Ascending aorta (tissue), 2 donors: ENCODE results near the gene KIRREL3. TPM values are rescaled to one million over a fixed set of nuclear protein-coding genes. Genes with fewer than 3 reads are reported as not detected.

Source experiments
- DNase-seq, 2 donors: peaks; one replicate each; pipeline ENCODE4 v3.0.0-alpha.2; 2019; ENCODE audit warnings: low spot score in 2 of 2
- H3K27ac ChIP-seq, 2 donors: fragments of 200-600 bp; sonication (generic); one replicate each; pipeline ENCODE4 v1.5.1; 2016 to 2017; ENCODE audit warnings: mild to moderate bottlenecking in 1 of 2
- H3K27me3 ChIP-seq: fragments of 200-600 bp; sonication (generic); one replicate; pipeline ENCODE4 v1.5.1; 2017
- H3K36me3 ChIP-seq, 2 donors: fragments of 200-600 bp; sonication (generic); one replicate each; pipeline ENCODE4 v1.5.1; 2016
- H3K4me1 ChIP-seq, 2 donors: fragments of 200-600 bp; sonication (generic); one replicate each; pipeline ENCODE4 v1.5.1; 2016 to 2017; ENCODE audit warnings: mild to moderate bottlenecking in 1 of 2
- H3K4me3 ChIP-seq, 2 donors: fragments of 200-600 bp; sonication (generic); one replicate each; pipeline ENCODE4 v1.5.1; 2016 to 2017; ENCODE audit warnings: mild to moderate bottlenecking in 1 of 2
- H3K9me3 ChIP-seq, 2 donors: fragments of 200-600 bp; sonication (generic); one replicate each; pipeline ENCODE4 v1.5.1; 2016
- intact Hi-C: fragments of 100-400 bp; cut with DNase I; formaldehyde crosslinking; loops from one replicate; pipeline ENCODE4 v1.15.1; 2023
- total RNA-seq: library from RNA; depleted of rRNA; stranded (reverse); fragments of >200 nt; gene quantifications from one replicate; pipeline ENCODE4 v1.1.0, GENCODE V29; 2016
- TF ChIP-seq, protein P1 (sequence below), 3 experiments: fragments of 200-600 bp in 2 of 3; fragments of 450-650 bp in 1 of 3; sonication (generic) in 2 of 3; IDR thresholded peaks; one replicate each; pipeline ENCODE4 v1.5.1; 2016 to 2019; ENCODE audit warnings: antibody characterized with exemption in 3 of 3, mild to moderate bottlenecking in 1 of 3, moderate library complexity in 1 of 3

The KIRREL3 gene
- total RNA-seq, 1 donor from 2014 or later = not detected

DNA sequence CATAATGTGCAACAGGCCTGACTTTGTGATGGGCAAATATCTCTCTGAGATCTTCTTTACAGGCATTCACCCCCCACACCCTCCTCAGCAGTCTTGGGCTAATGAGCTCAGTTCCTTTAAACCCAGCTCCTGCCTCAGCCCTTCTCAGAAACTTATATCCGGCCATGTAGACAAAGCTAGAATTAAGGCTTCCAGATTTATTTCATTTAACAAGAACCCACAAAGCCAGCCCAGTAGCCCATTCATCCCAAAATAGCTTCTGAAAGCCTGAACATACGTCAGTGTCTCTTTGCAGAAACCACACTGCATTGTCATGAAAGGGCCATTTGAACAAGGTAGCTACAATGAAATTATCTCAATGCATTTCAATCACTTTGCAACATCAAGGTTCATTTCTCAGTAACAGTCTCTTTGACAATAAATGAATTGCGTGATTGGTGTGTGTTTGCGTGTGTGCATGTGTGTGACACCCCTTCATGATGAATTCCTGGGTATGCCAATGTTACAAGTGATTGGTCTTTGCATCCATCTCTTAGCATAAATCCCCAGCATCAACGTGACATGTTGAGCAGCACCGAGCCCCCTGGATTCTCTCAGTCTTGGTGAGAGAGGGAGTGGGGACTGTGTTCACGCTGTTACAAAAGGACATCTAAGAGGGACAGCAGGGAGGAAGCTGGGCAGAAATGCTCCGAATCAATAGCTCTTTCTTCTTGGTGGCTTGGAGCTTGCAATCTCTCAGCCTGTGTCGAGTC, 299.6 kb downstream of the KIRREL3 start:
- Histone ChIP-seq H3K27ac (no peak overlapping the region), H3K36me3 (no peaks in the 10 kb centered on the region), H3K4me1 (no peaks in the 10 kb centered on the region), H3K27me3 (no peaks in the 10 kb centered on the region), H3K9me3 (no peaks in the 10 kb centered on the region), H3K4me3 (no peak overlapping the region)
- intact Hi-C loops = no loop called here
- TF ChIP-seq, protein P1, sequence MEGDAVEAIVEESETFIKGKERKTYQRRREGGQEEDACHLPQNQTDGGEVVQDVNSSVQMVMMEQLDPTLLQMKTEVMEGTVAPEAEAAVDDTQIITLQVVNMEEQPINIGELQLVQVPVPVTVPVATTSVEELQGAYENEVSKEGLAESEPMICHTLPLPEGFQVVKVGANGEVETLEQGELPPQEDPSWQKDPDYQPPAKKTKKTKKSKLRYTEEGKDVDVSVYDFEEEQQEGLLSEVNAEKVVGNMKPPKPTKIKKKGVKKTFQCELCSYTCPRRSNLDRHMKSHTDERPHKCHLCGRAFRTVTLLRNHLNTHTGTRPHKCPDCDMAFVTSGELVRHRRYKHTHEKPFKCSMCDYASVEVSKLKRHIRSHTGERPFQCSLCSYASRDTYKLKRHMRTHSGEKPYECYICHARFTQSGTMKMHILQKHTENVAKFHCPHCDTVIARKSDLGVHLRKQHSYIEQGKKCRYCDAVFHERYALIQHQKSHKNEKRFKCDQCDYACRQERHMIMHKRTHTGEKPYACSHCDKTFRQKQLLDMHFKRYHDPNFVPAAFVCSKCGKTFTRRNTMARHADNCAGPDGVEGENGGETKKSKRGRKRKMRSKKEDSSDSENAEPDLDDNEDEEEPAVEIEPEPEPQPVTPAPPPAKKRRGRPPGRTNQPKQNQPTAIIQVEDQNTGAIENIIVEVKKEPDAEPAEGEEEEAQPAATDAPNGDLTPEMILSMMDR (IDR thresholded peaks at IDR 0.05) = no peak
- no peak for DNase-seq

- H3K36me3 ChIP-seq = no peaks in the 10 kb centered on the region
- no peaks in the 10 kb centered on the region for H3K9me3 ChIP-seq
- intact Hi-C loops = no loop called here
- H3K4me1 ChIP-seq = no peaks in the 10 kb centered on the region
- no peaks in the 10 kb centered on the region for H3K27me3 ChIP-seq
- TF ChIP-seq, protein P1 (IDR thresholded peaks at IDR 0.05) = no peak
- DNase-seq = no peak
- no peak overlapping the region for H3K27ac ChIP-seq
- no peak overlapping the region for H3K4me3 ChIP-seq
Observed at GRCh38 chr11:126698576-126698975, 302.0 kb downstream of the KIRREL3 start.

- no peaks in the 10 kb centered on the region for H3K4me1 ChIP-seq
- TF ChIP-seq, protein P1 (IDR thresholded peaks at IDR 0.05) = no peak
- DNase-seq = no peak
- no peak overlapping the region for H3K4me3 ChIP-seq
- no peak overlapping the region for H3K27ac ChIP-seq
- no peaks in the 10 kb centered on the region for H3K27me3 ChIP-seq
- no peaks in the 10 kb centered on the region for H3K36me3 ChIP-seq
- no peaks in the 10 kb centered on the region for H3K9me3 ChIP-seq
- intact Hi-C loops = no loop called here
Observed at GRCh38 chr11:126697936-126698335, 302.6 kb downstream of the KIRREL3 start.

GRCh38 chr11:126696982-126697381, 303.6 kb downstream of the KIRREL3 start:
- Histone ChIP-seq H3K27ac (no peak overlapping the region), H3K4me3 (no peak overlapping the region), H3K9me3 (no peaks in the 10 kb centered on the region), H3K36me3 (no peaks in the 10 kb centered on the region), H3K4me1 (no peaks in the 10 kb centered on the region), H3K27me3 (no peaks in the 10 kb centered on the region)
- no peak for DNase-seq
- TF ChIP-seq, protein P1 (IDR thresholded peaks at IDR 0.05) = no peak
- intact Hi-C loops = no loop called here

DNA sequence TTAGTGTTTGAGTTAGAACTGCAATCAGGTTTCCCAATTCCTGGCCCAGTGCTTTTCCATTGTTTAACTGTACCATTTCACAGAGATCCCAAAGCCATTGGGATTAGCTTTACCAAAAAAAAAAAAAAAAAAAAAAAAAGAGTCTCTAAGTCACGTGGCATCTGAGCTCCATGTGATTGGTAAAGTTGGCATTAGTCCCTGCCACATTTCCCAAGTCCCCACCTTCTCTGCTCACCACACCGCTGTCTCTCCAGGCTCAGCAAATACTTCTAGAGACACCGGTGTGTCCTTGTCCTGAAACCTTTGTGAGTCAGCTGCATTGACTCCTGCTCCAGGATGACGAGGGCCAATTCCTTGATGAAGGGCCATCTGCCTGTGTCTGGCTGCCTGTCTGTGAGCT, 305.3 kb downstream of the KIRREL3 start:
- DNase-seq = no peak
- Histone ChIP-seq H3K4me3 (no peak overlapping the region), H3K27ac (no peak overlapping the region), H3K4me1 (no peaks in the 10 kb centered on the region), H3K9me3 (no peaks in the 10 kb centered on the region), H3K27me3 (no peaks in the 10 kb centered on the region), H3K36me3 (no peaks in the 10 kb centered on the region)
- intact Hi-C loops = no loop called here
- TF ChIP-seq, protein P1 (IDR thresholded peaks at IDR 0.05) = no peak
